Parathyroid adenoma (tissue), 2 donors: Measurements from ENCODE around the gene MGAT4C.

Source experiments
- H2AFZ ChIP-seq: fragments of 300-600 bp; sonication (generic); one replicate; pipeline ENCODE4 v1.7.0; 2017; ENCODE audit warnings: antibody characterized with exemption, mild to moderate bottlenecking
- H3K27ac ChIP-seq: fragments of 300-600 bp; sonication (generic); one replicate; pipeline ENCODE4 v1.7.0; 2017
- H3K27me3 ChIP-seq: fragments of 300-600 bp; sonication (generic); one replicate; pipeline ENCODE4 v1.7.0; 2017; ENCODE audit warnings: low read length; ENCODE audit not compliant: control insufficient read depth, insufficient read depth
- H3K36me3 ChIP-seq: fragments of 300-600 bp; sonication (generic); one replicate; pipeline ENCODE4 v1.7.0; 2017; ENCODE audit warnings: low read length; ENCODE audit not compliant: control insufficient read depth, insufficient read depth
- H3K4me1 ChIP-seq: fragments of 300-600 bp; sonication (generic); one replicate; pipeline ENCODE4 v1.7.0; 2017; ENCODE audit warnings: control low read depth
- H3K4me2 ChIP-seq: fragments of 300-600 bp; sonication (generic); one replicate; pipeline ENCODE4 v1.7.0; 2017; ENCODE audit warnings: low read length
- H3K4me3 ChIP-seq: fragments of 300-600 bp; sonication (generic); one replicate; pipeline ENCODE4 v1.7.0; 2017; ENCODE audit warnings: low read depth, low read length
- H3K79me2 ChIP-seq: fragments of 300-600 bp; sonication (generic); one replicate; pipeline ENCODE4 v1.7.0; 2017; ENCODE audit warnings: control low read depth
- H3K9ac ChIP-seq: fragments of 300-600 bp; sonication (generic); one replicate; pipeline ENCODE4 v1.7.0; 2017; ENCODE audit warnings: mild to moderate bottlenecking
- H3K9me3 ChIP-seq: fragments of 300-600 bp; sonication (generic); one replicate; pipeline ENCODE4 v1.7.0; 2017; ENCODE audit warnings: low read length; ENCODE audit not compliant: control insufficient read depth
- CTCF ChIP-seq: fragments of 300-600 bp; sonication (generic); IDR thresholded peaks from one replicate; pipeline ENCODE4 v1.7.0; 2017; ENCODE audit warnings: antibody characterized with exemption, mild to moderate bottlenecking
- donor health status: primary hyperparathyroidism.

The MGAT4C gene

GRCh38 chr12:86234316-86234855 lies 21.8 kb downstream of the MGAT4C start:
- no peaks in the 10 kb centered on the region for H3K27me3 ChIP-seq
- H3K4me2 ChIP-seq, result no peak overlapping the region
- no peaks in the 10 kb centered on the region for H3K36me3 ChIP-seq
- no peak overlapping the region for H3K4me3 ChIP-seq
- no peak for TF ChIP-seq CTCF
- H2AFZ ChIP-seq, result no peak overlapping the region
- H3K4me1 ChIP-seq, result no peaks in the 10 kb centered on the region
- H3K27ac ChIP-seq, result no peak overlapping the region
- H3K9ac ChIP-seq, result no peak overlapping the region
- no peaks in the 10 kb centered on the region for H3K9me3 ChIP-seq
- H3K79me2 ChIP-seq, result no peaks in the 10 kb centered on the region

GRCh38 chr12:86233126-86233525 lies 23.1 kb downstream of the MGAT4C start:
- no peaks in the 10 kb centered on the region for H3K36me3 ChIP-seq
- no peaks in the 10 kb centered on the region for H3K79me2 ChIP-seq
- H3K4me2 ChIP-seq, result no peak overlapping the region
- H3K9ac ChIP-seq, result no peak overlapping the region
- no peak overlapping the region for H2AFZ ChIP-seq
- H3K4me3 ChIP-seq, result no peak overlapping the region
- H3K27ac ChIP-seq, result no peak overlapping the region
- no peak for TF ChIP-seq CTCF
- H3K4me1 ChIP-seq, result no peaks in the 10 kb centered on the region
- no peaks in the 10 kb centered on the region for H3K9me3 ChIP-seq
- no peaks in the 10 kb centered on the region for H3K27me3 ChIP-seq

- Histone ChIP-seq H3K9ac (no peak overlapping the region), H3K79me2 (no peaks in the 10 kb centered on the region), H3K4me1 (no peaks in the 10 kb centered on the region), H3K27me3 (no peaks in the 10 kb centered on the region), H2AFZ (no peak overlapping the region), H3K36me3 (no peaks in the 10 kb centered on the region), H3K27ac (no peak overlapping the region), H3K4me3 (no peak overlapping the region), H3K9me3 (no peaks in the 10 kb centered on the region), H3K4me2 (no peak overlapping the region)
- no peak for TF ChIP-seq CTCF
Observed at GRCh38 chr12:86230516-86231146, 25.6 kb downstream of the MGAT4C start.

GRCh38 chr12:86229772-86230171 lies 26.4 kb downstream of the MGAT4C start:
- no peaks in the 10 kb centered on the region for H3K9me3 ChIP-seq
- no peak overlapping the region for H2AFZ ChIP-seq
- no peaks in the 10 kb centered on the region for H3K4me1 ChIP-seq
- H3K27ac ChIP-seq, result no peak overlapping the region
- no peak for TF ChIP-seq CTCF
- no peaks in the 10 kb centered on the region for H3K27me3 ChIP-seq
- no peak overlapping the region for H3K4me2 ChIP-seq
- H3K4me3 ChIP-seq, result no peak overlapping the region
- no peaks in the 10 kb centered on the region for H3K79me2 ChIP-seq
- no peak overlapping the region for H3K9ac ChIP-seq
- no peaks in the 10 kb centered on the region for H3K36me3 ChIP-seq

- no peak overlapping the region for H2AFZ ChIP-seq
- H3K36me3 ChIP-seq, result no peaks in the 10 kb centered on the region
- no peak for TF ChIP-seq CTCF
- no peaks in the 10 kb centered on the region for H3K4me1 ChIP-seq
- H3K9me3 ChIP-seq, result no peaks in the 10 kb centered on the region
- H3K27me3 ChIP-seq, result no peaks in the 10 kb centered on the region
- no peak overlapping the region for H3K9ac ChIP-seq
- H3K4me2 ChIP-seq, result no peak overlapping the region
- no peak overlapping the region for H3K4me3 ChIP-seq
- H3K27ac ChIP-seq, result no peak overlapping the region
- no peaks in the 10 kb centered on the region for H3K79me2 ChIP-seq
Observed at GRCh38 chr12:86228656-86229055, 27.5 kb downstream of the MGAT4C start.
